Progenitor cell of endocrine pancreas (in vitro differentiated cells): ENCODE measurements around the gene GANAB. TPM values are rescaled to one million over a fixed set of nuclear protein-coding genes. Genes with fewer than 3 reads are reported as not detected.
"Not testable (repeated sequence)": the region's sequence is repeated elsewhere in the genome, so short reads cannot be mapped to it uniquely, and the experiment has no call there.

Experiments
- DNase-seq: peaks from one replicate; pipeline ENCODE4 v3.0.0; 2021; ENCODE audit warnings: low spot score; ENCODE audit not compliant: unreplicated experiment
- H3K27ac Mint-ChIP-seq: 2 replicates; pipeline ENCODE4 v1.8.0; 2021; ENCODE audit warnings: mild to moderate bottlenecking, moderate library complexity, mixed read lengths
- H3K27me3 Mint-ChIP-seq: 2 replicates; pipeline ENCODE4 v1.8.0; 2021; ENCODE audit warnings: mixed read lengths
- H3K36me3 Mint-ChIP-seq: 2 replicates; pipeline ENCODE4 v1.8.0; 2022; ENCODE audit warnings: mixed read lengths; ENCODE audit not compliant: insufficient read depth
- H3K4me1 Mint-ChIP-seq: 2 replicates; pipeline ENCODE4 v1.8.0; 2021; ENCODE audit warnings: low read depth, mixed read lengths
- H3K4me3 Mint-ChIP-seq: 2 replicates; pipeline ENCODE4 v1.8.0; 2021; ENCODE audit warnings: low read depth, mild to moderate bottlenecking, moderate library complexity, mixed read lengths
- H3K9me3 Mint-ChIP-seq: 2 replicates; pipeline ENCODE4 v1.8.0; 2021; ENCODE audit warnings: low read depth, mixed read lengths
- CTCF ChIP-seq: fragments of 200-600 bp; sonication (generic); IDR thresholded peaks from one replicate; pipeline ENCODE4 v1.5.0; 2021; ENCODE audit warnings: antibody characterized with exemption, mild to moderate bottlenecking; ENCODE audit not compliant: unreplicated experiment
- total RNA-seq: library from RNA; stranded (reverse); gene quantifications from 2 replicates; pipeline ENCODE4 v1.2.1, GENCODE V29; 2021

The GANAB gene
- total RNA-seq, 1 donor from 2014 or later, result 361 TPM

- no peaks in the 10 kb centered on the region for H3K27me3 Mint-ChIP-seq
- no peaks in the 10 kb centered on the region for H3K9me3 Mint-ChIP-seq
- peaks cover 12% of the 10 kb centered on the region for H3K36me3 Mint-ChIP-seq
- H3K4me3 Mint-ChIP-seq, result peak overlapping the region; percentile 86
- H3K4me1 Mint-ChIP-seq, result peaks cover 12% of the 10 kb centered on the region
- peak overlapping the region; percentile 86 for H3K27ac Mint-ChIP-seq
- TF ChIP-seq CTCF, result no peak
- no peak for DNase-seq
These were observed 31.3 kb upstream of the GANAB start for GRCh38 chr11:62677714-62678113.

GRCh38 chr11:62677156-62677555, 30.7 kb upstream of the GANAB start:
- Mint-ChIP-seq H3K27ac (no peak overlapping the region), H3K36me3 (peaks cover 12% of the 10 kb centered on the region), H3K4me1 (peaks cover 16% of the 10 kb centered on the region), H3K4me3 (peak overlapping the region; percentile 86), H3K27me3 (no peaks in the 10 kb centered on the region), H3K9me3 (no peaks in the 10 kb centered on the region)
- no peak for TF ChIP-seq CTCF
- DNase-seq, result no peak

- peaks cover 12% of the 10 kb centered on the region for H3K36me3 Mint-ChIP-seq
- peak overlapping the region; percentile 86 for H3K4me3 Mint-ChIP-seq
- H3K9me3 Mint-ChIP-seq, result no peaks in the 10 kb centered on the region
- peaks cover 17% of the 10 kb centered on the region for H3K4me1 Mint-ChIP-seq
- H3K27ac Mint-ChIP-seq, result peak overlapping the region; percentile 20
- no peak for DNase-seq
- H3K27me3 Mint-ChIP-seq, result no peaks in the 10 kb centered on the region
- TF ChIP-seq CTCF, result no peak
These were observed 30.3 kb upstream of the GANAB start for GRCh38 chr11:62676698-62677097.

DNA sequence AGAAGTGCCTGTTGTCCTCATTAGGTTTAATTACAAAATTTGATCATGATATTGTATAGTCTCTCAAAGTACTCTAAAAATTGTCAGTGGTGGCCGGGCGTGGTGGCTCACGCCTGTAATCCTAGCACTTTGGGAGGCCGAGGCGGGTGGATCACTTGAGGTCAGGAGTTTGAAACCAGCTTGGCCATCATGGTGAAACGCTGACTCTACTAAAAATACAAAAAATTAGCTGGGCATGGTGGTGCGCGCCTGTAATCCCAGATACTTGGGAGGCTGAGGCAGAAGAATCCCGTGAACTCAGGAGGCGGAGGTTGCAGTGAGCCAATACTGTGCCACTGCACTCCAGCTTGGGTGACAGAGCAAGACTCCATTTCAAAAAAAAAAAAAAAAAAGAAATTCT, 29.0 kb upstream of the GANAB start:
- not testable (repeated sequence) for H3K9me3 Mint-ChIP-seq, H3K4me3 Mint-ChIP-seq, H3K27ac Mint-ChIP-seq, DNase-seq, H3K27me3 Mint-ChIP-seq
- Mint-ChIP-seq H3K36me3 (peaks cover 12% of the 10 kb centered on the region), H3K4me1 (peaks cover 22% of the 10 kb centered on the region)

DNA sequence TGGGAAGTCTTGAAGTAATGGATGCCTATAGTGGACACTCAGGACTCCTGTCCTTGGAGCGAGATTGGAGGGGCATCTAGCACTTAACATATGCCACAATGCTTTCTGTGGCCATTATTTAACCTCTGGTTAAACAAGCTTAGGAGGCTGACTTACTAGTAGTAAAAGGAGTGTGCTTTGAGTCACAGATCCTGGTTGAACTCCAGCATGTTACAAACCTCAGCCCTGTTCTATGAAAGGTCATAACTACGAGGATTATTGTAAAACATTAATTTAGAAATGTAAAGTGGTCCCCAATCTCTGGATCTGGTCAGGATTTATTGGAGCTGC, 26.7 kb upstream of the GANAB start:
- Mint-ChIP-seq H3K27ac (peak overlapping the region; percentile 69), H3K4me1 (peaks cover 19% of the 10 kb centered on the region), H3K4me3 (peak overlapping the region; percentile 99), H3K9me3 (no peaks in the 10 kb centered on the region), H3K27me3 (no peaks in the 10 kb centered on the region), H3K36me3 (peaks cover 12% of the 10 kb centered on the region)
- TF ChIP-seq CTCF, result no peak
- no peak for DNase-seq

DNA sequence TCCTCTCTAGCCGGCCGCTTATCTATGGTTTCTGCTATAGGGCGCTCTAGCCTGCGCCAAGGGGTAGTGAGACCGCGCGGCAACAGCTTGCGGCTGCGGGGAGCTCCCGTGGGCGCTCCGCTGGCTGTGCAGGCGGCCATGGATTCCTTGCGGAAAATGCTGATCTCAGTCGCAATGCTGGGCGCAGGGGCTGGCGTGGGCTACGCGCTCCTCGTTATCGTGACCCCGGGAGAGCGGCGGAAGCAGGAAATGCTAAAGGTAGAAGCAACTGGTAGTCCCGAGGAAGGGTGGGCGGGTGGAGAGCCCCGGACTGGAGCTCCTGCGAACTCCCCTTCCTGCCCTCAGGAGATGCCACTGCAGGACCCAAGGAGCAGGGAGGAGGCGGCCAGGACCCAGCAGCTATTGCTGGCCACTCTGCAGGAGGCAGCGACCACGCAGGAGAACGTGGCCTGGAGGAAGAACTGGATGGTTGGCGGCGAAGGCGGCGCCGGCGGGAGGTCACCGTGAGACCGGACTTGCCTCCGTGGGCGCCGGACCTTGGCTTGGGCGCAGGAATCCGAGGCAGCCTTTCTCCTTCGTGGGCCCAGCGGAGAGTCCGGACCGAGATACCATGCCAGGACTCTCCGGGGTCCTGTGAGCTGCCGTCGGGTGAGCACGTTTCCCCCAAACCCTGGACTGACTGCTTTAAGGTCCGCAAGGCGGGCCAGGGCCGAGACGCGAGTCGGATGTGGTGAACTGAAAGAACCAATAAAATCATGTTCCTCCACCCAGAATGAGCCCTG, 25.4 kb upstream of the GANAB start, which contains the start of the genes LBHD1 and UQCC3:
TSS of gene LBHD1 (minus strand) at position 660 of the 782 bp plus-strand sequence. CDS start 2,236 bp downstream, outside the sequence.
TSS of gene UQCC3 (plus strand) at position 66 of the 782 bp plus-strand sequence. CDS start at position 139, 73 bp downstream.
- Mint-ChIP-seq H3K27me3 (no peaks in the 10 kb centered on the region), H3K9me3 (no peaks in the 10 kb centered on the region), H3K4me1 (peaks cover 16% of the 10 kb centered on the region), H3K4me3 (peak within 1 kb of the TSS; percentile 99), H3K27ac (peak within 1 kb of the TSS; percentile 97), H3K36me3 (peaks cover 6% of the 10 kb centered on the region)
- peak; percentile 52 for DNase-seq
- no peak for TF ChIP-seq CTCF
